IMR-90 (cell line): ENCODE measurements around the gene DOK1. TPM values are rescaled to one million over a fixed set of nuclear protein-coding genes. Genes with fewer than 3 reads are reported as not detected.

Source experiments
- ATAC-seq: fragments of 200-7000 bp; cut with Tn5 transposase; 2 replicates; pipeline ENCODE4 v1.9.1; 2020; ENCODE audit warnings: low read depth, mild to moderate bottlenecking, moderate library complexity
- BruUV-seq: library from RNA; stranded (reverse); fragments of 400-500 nt; replicated peaks from 2 replicates; lab custom pipeline; 2021; lab: Mats Ljungman, UMichigan
- CTCF ChIA-PET: fragments of 300-600 bp; formaldehyde crosslinking; extraction: SDS; loops from one replicate; lab custom pipeline; 2021; ENCODE audit warnings: antibody characterized with exemption; lab: Yijun Ruan, JAX
- POLR2A ChIA-PET: fragments of 300-600 bp; sonication (Branson Sonifier 250); formaldehyde crosslinking; loops from one replicate; lab custom pipeline; 2022; ENCODE audit warnings: antibody characterized with exemption; ENCODE audit not compliant: unreplicated experiment; lab: Charles Lee
- DNase-seq: peaks from one replicate; pipeline ENCODE4 v3.0.0; 2013
- H2AFZ ChIP-seq: replicated peaks from 2 replicates; pipeline ENCODE3; 2013; ENCODE audit warnings: low read length, mild to moderate bottlenecking; ENCODE audit not compliant: poor library complexity
- H2AK5ac ChIP-seq: 2 replicates; pipeline ENCODE4 v1.6.1; 2013; ENCODE audit warnings: low read depth, low read length, inconsistent platforms
- H2AK9ac ChIP-seq: replicated peaks from 2 replicates; pipeline ENCODE3; 2013; ENCODE audit warnings: mild to moderate bottlenecking, low read depth, low read length, moderate library complexity; ENCODE audit not compliant: poor library complexity
- H2BK120ac ChIP-seq: 2 replicates; pipeline ENCODE4 v1.6.1; 2013; ENCODE audit warnings: low read depth, low read length, inconsistent platforms
- H2BK15ac ChIP-seq: 3 replicates; pipeline ENCODE4 v1.6.1; 2013; ENCODE audit warnings: low read depth, low read length, inconsistent platforms
- H2BK20ac ChIP-seq: 2 replicates; pipeline ENCODE4 v1.6.1; 2013; ENCODE audit warnings: low read depth, mild to moderate bottlenecking, inconsistent platforms, low read length, moderate library complexity
- H2BK5ac ChIP-seq: 2 replicates; pipeline ENCODE4 v1.6.1; 2013; ENCODE audit warnings: mild to moderate bottlenecking, low read depth, low read length, inconsistent platforms; ENCODE audit not compliant: poor library complexity, severe bottlenecking
- H3K14ac ChIP-seq: replicated peaks from 2 replicates; pipeline ENCODE4 v1.6.1; 2013; ENCODE audit warnings: low read depth, low read length, inconsistent platforms
- H3K18ac ChIP-seq: 2 replicates; pipeline ENCODE4 v1.6.1; 2013; ENCODE audit warnings: low read depth, low read length, control low read depth
- H3K23ac ChIP-seq: 2 replicates; pipeline ENCODE4 v1.6.1; 2013; ENCODE audit warnings: low read depth, low read length, inconsistent platforms
- H3K27ac ChIP-seq: 2 replicates; pipeline ENCODE4 v1.5.1; 2013; ENCODE audit warnings: mild to moderate bottlenecking, control low read depth, low read length; ENCODE audit not compliant: insufficient read depth
- H3K27me3 ChIP-seq: 2 replicates; pipeline ENCODE4 v1.6.1; 2013; ENCODE audit warnings: low read length; ENCODE audit not compliant: control insufficient read depth, insufficient read depth
- H3K36me3 ChIP-seq: 2 replicates; pipeline ENCODE4 v1.6.1; 2013; ENCODE audit warnings: low read length, mixed read lengths; ENCODE audit not compliant: control insufficient read depth, insufficient read depth
- H3K4ac ChIP-seq: 2 replicates; pipeline ENCODE4 v1.6.1; 2013; ENCODE audit warnings: low read depth, low read length, inconsistent platforms
- H3K4me1 ChIP-seq: 2 replicates; pipeline ENCODE4 v1.6.1; 2013; ENCODE audit warnings: low read length, mixed read lengths; ENCODE audit not compliant: control insufficient read depth, insufficient read depth
- H3K4me2 ChIP-seq: 2 replicates; pipeline ENCODE4 v1.6.1; 2013; ENCODE audit warnings: low read depth, mild to moderate bottlenecking, control low read depth, low read length, moderate library complexity
- H3K4me3 ChIP-seq: 2 replicates; pipeline ENCODE4 v1.5.1; 2013; ENCODE audit warnings: low read depth, mild to moderate bottlenecking, control low read depth, low read length, moderate library complexity; ENCODE audit not compliant: insufficient read depth
- H3K56ac ChIP-seq: 2 replicates; pipeline ENCODE4 v1.6.1; 2013; ENCODE audit warnings: low read length, inconsistent platforms; ENCODE audit not compliant: insufficient read depth; ENCODE audit errors: extremely low read depth
- H3K79me1 ChIP-seq, 2 experiments: 2 replicates each; pipeline ENCODE4 v1.6.1; 2013; ENCODE audit warnings: low read length in 2 of 2, inconsistent platforms in 1 of 2, low read depth in 1 of 2
- H3K9ac ChIP-seq: 2 replicates; pipeline ENCODE4 v1.6.1; 2013; ENCODE audit warnings: low read depth, low read length, control low read depth
- H3K9me1 ChIP-seq: 2 replicates; pipeline ENCODE4 v1.6.1; 2013; ENCODE audit warnings: low read length, inconsistent platforms; ENCODE audit not compliant: insufficient read depth
- H3K9me3 ChIP-seq: 2 replicates; pipeline ENCODE4 v1.6.1; 2013; ENCODE audit warnings: low read length; ENCODE audit not compliant: control insufficient read depth, insufficient read depth
- H4K20me1 ChIP-seq: 2 replicates; pipeline ENCODE4 v1.6.1; 2013; ENCODE audit warnings: low read length, inconsistent platforms; ENCODE audit not compliant: insufficient read depth
- H4K5ac ChIP-seq: 2 replicates; pipeline ENCODE4 v1.6.1; 2013; ENCODE audit warnings: mild to moderate bottlenecking, low read depth, low read length, control low read depth
- H4K8ac ChIP-seq, 2 experiments: 2 replicates each; pipeline ENCODE4 v1.6.1; 2013; ENCODE audit warnings: low read depth in 2 of 2, low read length in 2 of 2, control low read depth in 1 of 2, inconsistent platforms in 1 of 2
- H4K91ac ChIP-seq: 2 replicates; pipeline ENCODE4 v1.6.1; 2013; ENCODE audit warnings: low read depth, low read length, inconsistent platforms; ENCODE audit not compliant: insufficient read depth
- FOS ChIP-seq: fragments of 150-350 bp; IDR thresholded peaks from 2 replicates; pipeline ENCODE4 v1.6.1; 2016; ENCODE audit warnings: low read depth, low read length
- MAZ ChIP-seq: IDR thresholded peaks from 2 replicates; pipeline ENCODE4 v1.6.1; 2012; ENCODE audit warnings: low read depth, mild to moderate bottlenecking, low read length, improper control_type of control experiment, moderate library complexity, borderline replicate concordance
- RAD21 ChIP-seq: IDR thresholded peaks from 2 replicates; pipeline ENCODE4 v1.6.1; 2012; ENCODE audit warnings: low read length, improper control_type of control experiment
- RCOR1 ChIP-seq: IDR thresholded peaks from 2 replicates; pipeline ENCODE4 v1.6.1; 2012; ENCODE audit warnings: mild to moderate bottlenecking, low read length, improper control_type of control experiment; ENCODE audit not compliant: insufficient replicate concordance
- SMC3 ChIP-seq: fragments of 150-350 bp; IDR thresholded peaks from 2 replicates; pipeline ENCODE4 v1.6.1; 2016; ENCODE audit warnings: low read depth, mild to moderate bottlenecking, antibody characterized with exemption, low read length, moderate library complexity
- WGBS, 2 experiments: methylation state at CpG; one replicate each; pipeline versions ENCODE4 v1.1.5 to v1.1.7; 2013; ENCODE audit warnings: missing lambda C conversion rate in 2 of 2; ENCODE audit not compliant: insufficient read length in 1 of 2; ENCODE audit errors: extremely low coverage in 2 of 2; 5-methylcytosine and 5-hydroxymethylcytosine counted together
- dilution Hi-C: fragments of 300-500 bp; cut with HindIII; formaldehyde crosslinking; loops from one replicate; pipeline ENCODE4 v1.14.3; 2018; ENCODE audit warnings: low sequenced_read_pairs; ENCODE audit not compliant: unreplicated experiment
- in situ Hi-C: fragments of 300-500 bp; cut with MboI; formaldehyde crosslinking; loops from 3 replicates; pipeline ENCODE4 v1.14.3; 2019; ENCODE audit warnings: low sequenced_read_pairs, inconsistent platforms, mixed read lengths
- intact Hi-C: fragments of 100-400 bp; cut with micrococcal nuclease; formaldehyde crosslinking; loops from 2 replicates; pipeline ENCODE4 v1.10.0; 2022
- polyA plus RNA-seq, 3 experiments: library from polyadenylated mRNA; depleted of rRNA; stranded (reverse); fragments of >200 nt; gene quantifications; 2 replicates each; pipeline ENCODE4 v1.2.3, GENCODE V29; 2012; ENCODE audit warnings: low replicate concordance in 1 of 3
- total RNA-seq: library from RNA; depleted of rRNA; stranded (reverse); fragments of >200 nt; gene quantifications from 2 replicates; pipeline ENCODE4 v1.2.3, GENCODE V29; 2012

The DOK1 gene
- total and polyA plus RNA-seq, 2 of the 4 experiments (the other 2 are of a cell fraction), result 15.4 to 17.6 TPM

DNA sequence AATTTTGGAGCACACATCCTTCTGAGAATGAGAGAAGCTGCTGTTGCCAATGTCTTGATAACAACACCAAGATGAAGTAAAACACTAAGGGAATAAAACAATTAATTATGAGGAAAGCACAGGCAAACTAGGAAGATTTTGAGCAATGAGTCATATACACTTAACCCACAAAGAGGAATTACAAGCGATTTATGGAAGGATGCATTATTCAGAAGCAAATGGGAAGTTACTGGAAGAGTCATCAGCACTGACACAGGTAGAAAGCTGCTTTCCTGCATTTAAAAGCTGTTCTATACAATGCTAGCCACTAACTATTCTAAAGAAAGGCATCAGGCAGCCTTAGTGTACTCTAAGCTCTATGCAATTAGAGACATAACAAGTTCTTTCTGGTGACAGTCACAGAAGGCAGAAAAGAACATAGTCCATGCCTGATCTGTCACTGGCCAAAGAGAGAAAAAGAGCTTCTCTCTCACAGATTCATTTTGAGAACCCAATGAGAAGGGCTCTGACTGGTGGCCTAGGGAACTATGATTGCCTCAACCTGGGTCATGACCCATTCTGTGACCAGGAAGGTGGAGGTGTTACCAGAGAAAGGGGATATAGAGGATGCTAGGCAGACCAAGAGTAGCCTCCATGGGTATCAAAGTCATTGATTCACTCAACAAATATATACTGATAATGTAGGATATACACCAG lies 48.2 kb downstream of the DOK1 start:
- ATAC-seq, result peak; percentile 56; the same call in 1 of the 2 replicates
- no peak overlapping the region for H3K27ac ChIP-seq
- H3K4me3 ChIP-seq, result no peak overlapping the region
- H4K8ac ChIP-seq, result no peak overlapping the region
- H3K36me3 ChIP-seq, result no peaks in the 10 kb centered on the region
- TF ChIP-seq MAZ (no peak), RCOR1 (no peak), SMC3 (no peak), RAD21 (no peak), FOS (no peak)
- CTCF ChIA-PET, result no interaction called here
- POLR2A ChIA-PET, result interaction anchor here (0.6 kb wide), 1 partner anchor 69 kb away, joined by 3 read pairs; no protein-coding TSS in a partner anchor
- H2BK5ac ChIP-seq, result no peak overlapping the region
- peak; percentile 55 for DNase-seq
- H3K14ac ChIP-seq, result no peak overlapping the region
- H3K79me1 ChIP-seq, result no peaks in the 10 kb centered on the region
- H3K9ac ChIP-seq, result no peak overlapping the region
- H2AK5ac ChIP-seq, result no peak overlapping the region
- dilution Hi-C loops, result no loop called here
- no peaks in the 10 kb centered on the region for H3K9me1 ChIP-seq
- no peak overlapping the region for H3K4ac ChIP-seq
- peaks cover 21% of the 10 kb centered on the region for H3K27me3 ChIP-seq
- H3K4me2 ChIP-seq, result no peak overlapping the region
- H3K4me1 ChIP-seq, result no peaks in the 10 kb centered on the region
- no peak overlapping the region for H3K23ac ChIP-seq
- H2BK15ac ChIP-seq, result no peak overlapping the region
- H3K56ac ChIP-seq, result no peak overlapping the region
- H2BK120ac ChIP-seq, result no peak overlapping the region
- no TSS peak for BruUV-seq
- no peak overlapping the region for H4K5ac ChIP-seq
- in situ Hi-C loops, result no loop called here
- H3K9me3 ChIP-seq, result 0 out of 2 replicates have a peak, but pooled peaks cover 2% of the 10 kb centered on the region
- H2BK20ac ChIP-seq, result no peak overlapping the region
- H2AK9ac ChIP-seq, result no peak overlapping the region
- no CpG with 5 or more reads among the region's 1 CpG for WGBS, 2 experiments
- no peaks in the 10 kb centered on the region for H4K20me1 ChIP-seq
- no peak overlapping the region for H2AFZ ChIP-seq
- no peak overlapping the region for H4K91ac ChIP-seq
- intact Hi-C loops, result loop anchor here (5.0 kb wide), 1 partner anchor 35 kb away; no protein-coding TSS in a partner anchor
- no peak overlapping the region for H3K18ac ChIP-seq
